ENCODE measurements around the gene SMG6.

- TF ChIP-seq CTCF (IDR thresholded peaks at IDR 0.05) (no peak), POLR2A (IDR thresholded peaks at IDR 0.05) (no peak)
Observed at GRCh38 chr17:2120586-2121335, 182.8 kb downstream of the SMG6 start.

Data from heart left ventricle (tissue), 13 donors.